ENCODE results near the gene ANKRD13C.

The ANKRD13C gene

DNA sequence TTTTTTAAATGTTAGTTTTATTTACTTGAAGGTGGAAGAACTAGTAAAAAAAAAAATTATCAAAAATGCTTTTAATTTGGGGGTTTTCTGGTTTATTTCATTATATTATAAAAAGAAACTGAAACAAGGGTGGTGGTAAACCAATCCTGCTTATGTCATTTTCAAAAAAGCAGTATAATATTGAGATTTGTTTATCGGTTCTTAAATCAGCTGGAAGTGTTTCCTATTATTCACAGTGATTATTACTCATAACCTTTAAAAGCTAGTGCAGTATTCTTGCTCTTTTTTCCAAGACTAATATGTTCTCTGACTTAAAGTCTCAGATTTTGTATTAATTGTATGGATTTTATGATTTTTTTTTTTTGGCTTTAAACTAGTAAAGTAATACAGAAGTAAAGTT, 143.7 kb downstream of the ANKRD13C start:
- no peak for TF ChIP-seq ZNF565 (CRISPR knock-in tag; conservative IDR thresholded peaks at IDR 0.05; ENCODE audit: low read depth)
- TF ChIP-seq PPARA (CRISPR knock-in tag; IDR thresholded peaks at IDR 0.05; ENCODE audit: borderline replicate concordance): no peak
- TF ChIP-seq, protein P1, sequence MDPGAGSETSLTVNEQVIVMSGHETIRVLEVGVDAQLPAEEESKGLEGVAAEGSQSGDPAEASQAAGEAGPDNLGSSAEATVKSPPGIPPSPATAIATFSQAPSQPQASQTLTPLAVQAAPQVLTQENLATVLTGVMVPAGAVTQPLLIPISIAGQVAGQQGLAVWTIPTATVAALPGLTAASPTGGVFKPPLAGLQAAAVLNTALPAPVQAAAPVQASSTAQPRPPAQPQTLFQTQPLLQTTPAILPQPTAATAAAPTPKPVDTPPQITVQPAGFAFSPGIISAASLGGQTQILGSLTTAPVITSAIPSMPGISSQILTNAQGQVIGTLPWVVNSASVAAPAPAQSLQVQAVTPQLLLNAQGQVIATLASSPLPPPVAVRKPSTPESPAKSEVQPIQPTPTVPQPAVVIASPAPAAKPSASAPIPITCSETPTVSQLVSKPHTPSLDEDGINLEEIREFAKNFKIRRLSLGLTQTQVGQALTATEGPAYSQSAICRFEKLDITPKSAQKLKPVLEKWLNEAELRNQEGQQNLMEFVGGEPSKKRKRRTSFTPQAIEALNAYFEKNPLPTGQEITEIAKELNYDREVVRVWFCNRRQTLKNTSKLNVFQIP (CRISPR knock-in tag; IDR thresholded peaks at IDR 0.05; ENCODE audit: borderline replicate concordance, low read depth): no peak
- no peak for TF ChIP-seq RARB (CRISPR knock-in tag; IDR thresholded peaks at IDR 0.05)

More for the DNA sequence above, 143.7 kb downstream of the ANKRD13C start:
- ATAC-seq: no peak

All from SK-N-SH treated with all-trans-retinoic acid at 6 μM for 48 hours (cell line).